Effector memory CD8-positive, alpha-beta T cell (primary cell): ENCODE measurements around the gene LSM14A.
"Not testable (repeated sequence)": the region's sequence is repeated elsewhere in the genome, so short reads cannot be mapped to it uniquely, and the experiment has no call there.

Experiments
- ATAC-seq: fragments of 150-1000 bp; cut with Tn5 transposase; replicated peaks from 2 replicates; pipeline ENCODE4 v1.10.0; 2021; ENCODE audit warnings: mild to moderate bottlenecking, moderate library complexity
- DNase-seq, 3 experiments: peaks; one replicate each; pipeline ENCODE4 v3.0.0; 2021
- H3K27ac Mint-ChIP-seq, 2 donors: one replicate each; pipeline ENCODE4 v1.8.0; 2022; ENCODE audit warnings: mild to moderate bottlenecking in 2 of 2, mixed read lengths in 2 of 2, moderate library complexity in 2 of 2
- H3K27me3 Mint-ChIP-seq, 2 donors: one replicate each; pipeline ENCODE4 v1.8.0; 2022; ENCODE audit warnings: mixed read lengths in 2 of 2
- H3K36me3 Mint-ChIP-seq: one replicate; pipeline ENCODE4 v1.8.0; 2022; ENCODE audit warnings: mild to moderate bottlenecking, moderate library complexity, mixed read lengths; ENCODE audit not compliant: insufficient read depth
- H3K4me1 Mint-ChIP-seq, 2 donors: one replicate each; pipeline ENCODE4 v1.8.0; 2022; ENCODE audit warnings: low read depth in 2 of 2, mixed read lengths in 2 of 2
- H3K4me3 Mint-ChIP-seq, 2 donors: one replicate each; pipeline ENCODE4 v1.8.0; 2022; ENCODE audit warnings: mild to moderate bottlenecking in 2 of 2, mixed read lengths in 2 of 2, moderate library complexity in 2 of 2
- H3K9me3 Mint-ChIP-seq, 2 donors: one replicate each; pipeline ENCODE4 v1.8.0; 2022; ENCODE audit warnings: mixed read lengths in 2 of 2

LSM14A gene

DNA sequence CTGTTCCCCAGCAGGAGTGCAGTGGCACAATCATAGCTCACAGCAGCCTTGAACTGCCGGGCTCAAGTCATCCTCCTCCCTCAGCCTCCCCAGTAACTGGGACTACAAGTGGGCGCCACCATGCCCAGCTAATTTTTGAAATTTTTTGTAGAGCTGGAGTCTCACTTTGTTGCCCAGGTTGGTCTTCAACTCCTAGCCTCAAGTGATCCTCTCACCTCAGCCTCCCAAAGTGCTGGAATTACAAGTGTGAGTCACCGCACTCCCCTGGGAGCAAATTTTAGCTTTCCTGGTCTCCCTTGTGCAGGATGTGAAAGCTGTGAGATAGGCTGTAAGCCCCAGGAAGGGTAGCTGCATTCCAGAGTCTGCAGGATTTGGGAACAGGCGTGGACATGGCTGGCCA is 76.6 kb downstream of the LSM14A start:
- no peak for ATAC-seq
- Mint-ChIP-seq H3K27me3 (no peaks in the 10 kb centered on the region), H3K4me3 (no peak overlapping the region), H3K36me3 (peaks cover 8% of the 10 kb centered on the region), H3K27ac (no peak overlapping the region), H3K9me3 (no peaks in the 10 kb centered on the region), H3K4me1 (peaks cover 2 to 7% of the 10 kb centered on the region in 2 donors)
- DNase-seq: no peak

DNA sequence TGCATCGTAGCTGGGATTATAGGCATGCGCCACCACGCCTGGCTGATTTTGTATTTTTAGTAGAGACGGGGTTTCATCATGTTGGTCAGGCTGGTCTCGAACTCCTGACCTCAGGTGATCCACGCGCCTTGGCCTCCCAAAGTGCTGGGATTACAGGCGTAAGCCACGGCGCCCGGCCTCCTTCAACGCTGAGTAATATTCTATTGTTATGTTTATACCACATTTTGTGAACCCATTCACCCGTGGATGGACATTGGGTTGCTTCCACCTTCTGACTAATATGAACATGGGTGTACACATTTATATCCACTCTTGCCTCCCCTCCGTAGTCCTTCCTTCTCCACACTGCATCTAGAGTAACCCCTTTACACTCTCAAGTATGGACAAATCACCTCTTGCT is 80.9 kb downstream of the LSM14A start:
- peak overlapping the region in 1 of 2 donors; percentile 91 for H3K4me3 Mint-ChIP-seq
- not testable (repeated sequence) for H3K9me3 Mint-ChIP-seq, ATAC-seq, DNase-seq, H3K27me3 Mint-ChIP-seq, H3K36me3 Mint-ChIP-seq
- peaks cover 13 to 22% of the 10 kb centered on the region in 2 donors for H3K4me1 Mint-ChIP-seq
- peak overlapping the region in 1 of 2 donors; percentile 98 for H3K27ac Mint-ChIP-seq

DNA sequence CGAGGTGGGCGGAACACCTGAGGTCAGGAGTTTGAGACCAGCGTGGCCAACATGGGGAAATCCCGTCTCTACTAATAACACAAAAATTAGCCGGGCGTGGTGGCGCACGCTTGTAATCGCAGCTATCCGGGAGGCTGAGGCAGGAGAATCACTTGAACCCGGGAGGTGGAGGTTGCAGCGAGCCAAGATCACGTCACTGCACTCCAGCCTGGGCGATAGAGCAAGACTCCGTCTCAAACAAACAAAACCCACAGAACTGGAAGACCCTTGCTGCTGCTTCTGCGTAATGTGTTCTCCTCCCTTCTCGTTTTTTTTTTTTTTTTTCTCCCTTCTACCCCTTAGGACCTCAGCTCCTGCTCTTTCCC is 81.4 kb downstream of the LSM14A start:
- H3K27me3 Mint-ChIP-seq, H3K9me3 Mint-ChIP-seq, ATAC-seq, DNase-seq: not testable (repeated sequence)
- H3K4me3 Mint-ChIP-seq: peak overlapping the region; percentile 87 to 91
- peaks cover 13% of the 10 kb centered on the region for H3K36me3 Mint-ChIP-seq
- H3K4me1 Mint-ChIP-seq: peaks cover 14 to 24% of the 10 kb centered on the region in 2 donors
- peak overlapping the region; percentile 95 to 98 for H3K27ac Mint-ChIP-seq

DNA sequence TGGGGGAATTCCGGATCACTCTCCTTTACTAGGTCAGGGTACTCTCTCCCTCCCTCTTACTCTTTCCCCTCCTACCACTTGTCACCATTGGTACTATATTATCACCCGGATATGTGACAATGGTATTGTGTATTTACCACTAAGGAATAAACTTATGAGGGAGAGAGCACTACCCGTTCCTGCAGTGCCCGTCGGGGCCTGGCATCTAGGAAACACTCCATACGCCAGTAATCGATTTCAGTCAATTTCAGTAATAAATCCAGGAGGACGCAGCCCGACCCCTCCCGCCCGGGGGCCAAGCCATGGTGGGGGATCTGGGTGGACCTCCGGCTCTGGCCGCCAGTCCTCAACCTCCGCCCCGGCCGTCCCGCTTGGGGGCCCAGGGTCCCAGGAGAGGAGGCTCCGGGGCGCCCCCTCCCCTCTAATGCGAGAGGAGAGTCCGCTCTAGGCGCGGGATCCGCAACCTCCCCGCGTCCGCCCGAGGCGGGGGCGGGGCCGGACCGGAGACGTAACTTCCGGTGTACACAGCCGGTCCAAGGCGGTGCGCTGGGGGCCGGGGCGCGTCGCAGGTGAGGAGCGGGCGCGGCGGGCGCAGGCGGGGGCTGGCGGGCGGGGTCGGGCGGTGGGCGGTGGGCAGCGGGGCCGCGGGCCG is 81.9 kb downstream of the LSM14A start, which contains the start of gene GARRE1:
Gene GARRE1 (plus strand): TSS at position 509 of the 652 bp plus-strand sequence. CDS start 45,920 bp downstream, outside the sequence.
- ATAC-seq (peak; percentile 94), DNase-seq (peak; percentile 82)
- peak within 1 kb of the TSS; percentile 95 to 98 for H3K27ac Mint-ChIP-seq
- peak within 1 kb of the TSS; percentile 87 to 91 for H3K4me3 Mint-ChIP-seq
- no peaks in the 10 kb centered on the region for H3K9me3 Mint-ChIP-seq
- H3K36me3 Mint-ChIP-seq: peaks cover 13% of the 10 kb centered on the region
- no peaks in the 10 kb centered on the region for H3K27me3 Mint-ChIP-seq
- H3K4me1 Mint-ChIP-seq: peaks cover 15 to 25% of the 10 kb centered on the region in 2 donors

DNA sequence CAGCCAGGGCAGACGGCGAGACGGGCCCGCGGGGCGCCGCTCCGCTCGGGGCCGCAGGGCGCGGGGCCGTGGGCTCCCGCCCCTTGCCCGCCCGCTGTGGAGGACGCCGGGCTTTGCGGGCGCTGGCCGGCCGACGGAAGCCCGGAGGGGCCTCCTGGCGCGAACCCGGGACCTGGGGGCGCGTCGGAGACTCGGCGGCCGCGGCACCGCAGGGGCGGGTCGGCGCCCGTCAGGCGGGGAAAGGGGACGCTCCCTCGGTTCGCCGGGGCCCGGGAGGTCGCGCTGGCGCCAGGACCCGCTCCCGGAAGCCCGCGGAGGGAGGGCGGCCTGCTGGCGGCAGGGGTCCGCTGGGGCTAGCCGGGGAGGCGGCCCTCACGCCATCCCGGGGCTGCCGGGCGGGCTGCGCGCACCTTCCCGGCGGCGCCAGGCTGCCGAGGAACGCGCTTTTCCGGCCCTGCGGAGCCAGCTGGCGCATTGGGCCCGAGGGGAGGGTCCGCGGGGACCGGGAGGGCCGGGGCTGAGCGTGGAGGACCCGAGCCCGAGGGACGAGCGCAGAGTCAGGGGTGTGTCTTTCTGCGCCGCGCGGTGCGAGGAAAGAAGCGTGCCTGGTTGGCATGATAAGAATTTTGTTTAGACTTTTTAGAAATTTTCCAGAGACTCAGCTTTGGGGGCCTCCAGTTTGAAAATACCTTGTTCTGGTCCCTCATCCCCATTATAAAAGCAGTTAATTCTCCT is 82.6 kb downstream of the LSM14A start:
- Mint-ChIP-seq H3K9me3 (no peaks in the 10 kb centered on the region), H3K27ac (peak overlapping the region; percentile 95 to 98), H3K4me3 (peak overlapping the region; percentile 87 to 91), H3K4me1 (peaks cover 20 to 29% of the 10 kb centered on the region in 2 donors), H3K27me3 (no peaks in the 10 kb centered on the region), H3K36me3 (peaks cover 12% of the 10 kb centered on the region)
- peak; percentile 57 for ATAC-seq
- DNase-seq: peak; percentile 5 to 35 (median 19)

DNA sequence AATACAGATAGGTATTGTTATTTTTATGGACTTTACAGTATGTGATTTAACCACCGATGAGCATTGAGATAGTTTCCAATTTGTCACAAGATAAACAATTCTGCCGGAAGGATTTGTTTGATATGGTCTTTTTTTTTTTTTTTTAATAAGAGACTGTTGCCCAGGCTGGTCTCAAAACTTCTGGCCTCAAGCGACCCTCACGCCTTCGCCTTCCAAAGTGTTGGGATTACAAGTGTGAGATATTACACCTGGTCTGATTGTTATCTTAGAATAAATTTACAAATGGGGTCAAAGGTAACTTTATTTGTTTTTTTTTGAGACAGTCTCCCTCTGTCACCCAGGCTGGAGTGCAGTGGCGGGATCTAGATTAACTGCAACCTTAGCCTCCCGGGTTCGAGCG is 83.2 kb downstream of the LSM14A start:
- Mint-ChIP-seq H3K36me3 (peaks cover 10% of the 10 kb centered on the region), H3K9me3 (no peaks in the 10 kb centered on the region), H3K4me3 (peak overlapping the region; percentile 70 to 71), H3K4me1 (peaks cover 21 to 29% of the 10 kb centered on the region in 2 donors), H3K27me3 (no peaks in the 10 kb centered on the region), H3K27ac (peak overlapping the region; percentile 41 to 58)
- ATAC-seq: no peak
- DNase-seq: no peak

DNA sequence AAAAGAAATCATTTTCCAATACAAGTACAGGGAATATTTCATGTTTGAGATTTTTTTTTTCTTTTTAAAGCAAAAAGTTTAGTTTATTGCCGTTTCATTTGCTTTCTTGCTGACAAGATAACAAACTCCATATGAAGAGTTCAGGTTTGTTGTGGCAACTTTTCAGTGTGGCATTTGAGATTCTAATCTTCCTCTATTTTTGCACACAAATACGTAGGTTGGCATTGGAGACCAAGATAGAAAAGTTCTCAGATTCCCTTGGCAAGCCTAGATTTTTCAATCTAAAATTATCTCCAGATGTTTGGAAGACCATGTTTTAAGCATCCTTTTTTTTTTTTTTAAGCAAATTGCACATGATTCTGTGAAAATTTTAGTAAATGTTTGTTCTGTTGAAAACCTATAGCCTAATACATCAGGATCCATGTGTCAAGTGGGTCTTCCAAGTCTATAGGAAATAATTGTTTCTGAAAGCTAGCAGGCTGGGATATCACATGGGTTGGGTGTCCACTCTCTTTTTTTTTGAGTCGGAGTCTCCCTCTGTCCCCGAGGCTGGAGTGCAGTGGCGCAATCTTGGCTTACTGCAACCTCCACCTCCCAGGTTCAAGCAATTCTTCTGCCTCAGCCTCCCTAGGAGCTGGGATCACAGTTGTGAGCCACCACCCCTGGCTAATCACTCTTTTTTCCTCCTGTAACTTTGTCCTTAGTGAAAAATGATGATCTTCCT is 84.7 kb downstream of the LSM14A start:
- Mint-ChIP-seq H3K4me1 (peaks cover 28 to 37% of the 10 kb centered on the region in 2 donors), H3K27ac (peak overlapping the region in 1 of 2 donors; percentile 29), H3K36me3 (peaks cover 10% of the 10 kb centered on the region), H3K27me3 (no peaks in the 10 kb centered on the region), H3K9me3 (no peaks in the 10 kb centered on the region), H3K4me3 (peak overlapping the region in 1 of 2 donors; percentile 21)
- ATAC-seq (no peak), DNase-seq (no peak)

DNA sequence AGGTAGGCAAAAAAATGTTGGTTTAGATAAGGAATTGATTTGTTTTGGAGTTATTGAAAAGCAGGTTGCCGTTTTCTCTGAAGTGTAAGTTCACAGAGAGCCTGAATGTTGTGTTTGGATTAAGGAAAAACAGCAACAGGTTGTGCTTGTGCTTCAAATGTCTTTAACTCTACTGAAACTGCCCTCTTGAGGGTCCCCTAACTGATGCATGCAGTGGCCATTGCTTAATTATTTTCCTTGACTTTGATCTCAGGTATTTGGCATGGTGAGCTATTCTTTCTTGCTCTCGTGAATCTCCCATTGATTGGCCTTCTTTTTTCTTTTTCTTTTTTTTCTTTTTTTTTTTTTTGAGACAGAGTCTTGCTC is 85.2 kb downstream of the LSM14A start:
- Mint-ChIP-seq H3K4me1 (peaks cover 28 to 37% of the 10 kb centered on the region in 2 donors), H3K4me3 (no peak overlapping the region), H3K9me3 (no peaks in the 10 kb centered on the region), H3K36me3 (peaks cover 10% of the 10 kb centered on the region), H3K27ac (peak overlapping the region in 1 of 2 donors; percentile 29), H3K27me3 (no peaks in the 10 kb centered on the region)
- no peak for DNase-seq
- ATAC-seq: no peak

DNA sequence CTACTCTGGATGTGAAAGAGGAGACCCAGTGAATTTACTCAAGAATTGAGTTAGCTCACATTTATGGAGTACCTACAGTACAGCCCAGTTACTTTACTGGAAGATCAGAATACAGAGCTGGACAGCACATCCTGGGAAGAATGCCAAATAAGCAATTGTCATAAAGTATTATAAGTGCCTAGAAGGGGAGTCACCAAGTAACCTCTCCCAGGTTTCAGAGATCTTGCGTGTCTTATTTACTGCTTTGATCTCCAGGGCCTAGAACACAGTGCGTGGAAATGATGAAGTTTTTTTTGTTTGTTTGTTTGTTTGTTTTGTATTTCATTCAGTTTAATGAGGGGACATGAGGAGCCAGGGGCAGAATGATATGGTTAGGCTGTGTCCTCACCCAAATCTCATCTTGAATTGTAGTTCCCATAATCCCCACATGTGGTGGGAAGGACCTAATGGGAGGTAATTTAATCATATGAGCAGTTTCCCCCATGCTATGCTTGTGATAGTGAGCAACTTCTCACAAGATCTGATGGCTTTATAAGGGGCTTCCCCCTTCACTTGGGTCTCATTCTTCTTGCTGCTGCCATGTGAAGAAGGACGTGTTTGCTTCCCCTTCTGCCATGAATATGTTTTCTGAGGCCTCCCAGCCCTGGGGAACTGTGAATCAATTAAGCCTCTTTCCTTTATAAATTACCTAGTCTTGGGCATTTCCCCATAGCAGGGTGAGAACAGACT is 87.2 kb downstream of the LSM14A start:
- peak overlapping the region in 1 of 2 donors; percentile 44 for H3K27ac Mint-ChIP-seq
- DNase-seq (no peak), ATAC-seq (no peak)
- peaks cover 7% of the 10 kb centered on the region for H3K36me3 Mint-ChIP-seq
- no peak overlapping the region for H3K4me3 Mint-ChIP-seq
- H3K9me3 Mint-ChIP-seq: no peaks in the 10 kb centered on the region
- H3K4me1 Mint-ChIP-seq: peaks cover 29 to 33% of the 10 kb centered on the region in 2 donors
- H3K27me3 Mint-ChIP-seq: no peaks in the 10 kb centered on the region

DNA sequence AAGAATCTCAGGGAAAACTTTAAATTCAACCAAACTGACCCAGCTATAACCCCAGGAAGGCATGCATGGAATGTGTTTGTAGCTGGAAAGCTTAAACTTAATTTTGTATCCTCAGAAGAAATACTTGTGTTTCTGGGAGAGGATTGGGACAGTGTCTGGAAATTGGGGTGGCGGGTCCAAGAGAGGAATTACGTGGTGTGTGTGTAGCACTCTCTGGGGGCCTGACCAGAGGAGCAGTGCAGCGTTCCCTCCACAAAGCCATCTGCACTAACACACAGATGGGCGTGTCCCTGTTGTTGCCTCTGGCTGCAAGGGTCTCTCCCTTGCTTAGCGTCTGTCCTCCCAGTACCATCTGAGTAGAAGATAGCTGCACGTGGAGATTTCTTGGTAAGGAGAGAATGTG is 88.5 kb downstream of the LSM14A start:
- Mint-ChIP-seq H3K27me3 (no peaks in the 10 kb centered on the region), H3K27ac (peak overlapping the region in 1 of 2 donors; percentile 5), H3K9me3 (no peaks in the 10 kb centered on the region), H3K4me1 (peaks cover 42 to 43% of the 10 kb centered on the region in 2 donors), H3K4me3 (no peak overlapping the region), H3K36me3 (peaks cover 12% of the 10 kb centered on the region)
- ATAC-seq (no peak), DNase-seq (no peak)

DNA sequence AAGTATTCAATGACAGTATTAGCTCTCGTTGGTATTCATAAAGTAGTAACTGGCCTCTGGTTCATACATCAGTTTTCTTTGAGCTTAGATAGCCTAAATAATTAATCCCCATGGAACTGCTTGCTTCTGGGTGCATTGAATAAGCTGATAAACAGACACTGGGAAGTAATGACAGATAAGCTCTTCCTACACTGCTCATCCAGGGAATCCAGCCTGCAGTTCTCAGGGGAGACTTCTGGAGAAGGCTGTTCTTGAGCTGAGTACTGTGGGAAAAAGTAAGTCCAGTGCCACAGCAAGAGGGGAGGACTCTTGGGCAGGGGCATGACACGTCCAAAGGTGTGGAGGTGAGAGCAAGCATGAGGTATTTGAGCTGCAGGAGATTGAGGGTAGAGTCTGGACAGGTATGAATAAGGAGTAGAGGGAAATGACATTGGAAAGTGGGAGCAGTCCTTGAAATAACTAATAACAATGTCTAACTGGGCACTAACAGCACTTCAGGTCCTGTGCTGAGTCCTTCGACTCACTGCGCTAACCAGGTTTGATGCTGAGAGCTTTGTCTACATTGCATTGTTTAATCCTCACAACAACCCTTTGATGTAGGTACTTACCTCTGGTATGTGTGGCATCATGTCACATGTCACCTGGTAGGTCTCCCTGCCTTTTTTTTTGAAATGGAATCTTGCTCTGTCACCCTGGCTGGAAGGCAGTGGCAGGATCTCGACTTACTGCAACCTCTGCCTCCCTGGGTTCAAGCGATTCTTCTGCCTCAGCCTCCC is 89.2 kb downstream of the LSM14A start:
- H3K36me3 Mint-ChIP-seq: peaks cover 10% of the 10 kb centered on the region
- no peaks in the 10 kb centered on the region for H3K27me3 Mint-ChIP-seq
- H3K4me1 Mint-ChIP-seq: peaks cover 45 to 48% of the 10 kb centered on the region in 2 donors
- DNase-seq (no peak), ATAC-seq (no peak)
- H3K27ac Mint-ChIP-seq: peak overlapping the region in 1 of 2 donors; percentile 5
- H3K4me3 Mint-ChIP-seq: no peak overlapping the region
- no peaks in the 10 kb centered on the region for H3K9me3 Mint-ChIP-seq

DNA sequence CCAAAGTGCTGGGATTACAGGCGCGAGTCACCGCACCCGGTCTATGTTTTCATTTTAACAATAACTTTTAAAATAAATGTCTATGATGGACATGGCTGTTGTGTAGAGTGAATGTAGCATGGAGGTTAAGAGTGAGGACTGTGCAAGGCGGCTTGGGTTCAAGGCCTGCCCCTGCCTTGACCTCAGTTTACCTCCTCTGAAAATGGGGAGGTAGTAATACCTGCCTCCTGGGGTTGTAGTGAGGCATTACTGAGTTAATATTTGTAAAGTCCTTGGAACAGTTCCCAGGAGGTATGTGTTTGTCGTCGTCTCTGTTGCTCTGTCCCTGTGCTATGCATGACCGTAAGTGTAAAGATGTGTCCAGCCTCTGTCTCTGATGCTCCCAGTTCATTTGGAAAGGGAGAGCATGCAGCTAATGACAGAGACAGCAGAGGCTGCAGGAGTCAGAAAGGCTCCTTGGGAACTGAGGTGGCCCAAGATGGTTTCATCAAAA is 91.5 kb downstream of the LSM14A start:
- Mint-ChIP-seq H3K4me1 (peaks cover 36% of the 10 kb centered on the region in 2 donors), H3K4me3 (no peak overlapping the region)

More for the DNA sequence above, 91.5 kb downstream of the LSM14A start:
- Mint-ChIP-seq H3K27ac (peak overlapping the region in 1 of 2 donors; percentile 49), H3K9me3 (no peaks in the 10 kb centered on the region), H3K36me3 (peaks cover 7% of the 10 kb centered on the region), H3K27me3 (no peaks in the 10 kb centered on the region)
- ATAC-seq: no peak
- DNase-seq: no peak
